GM12873 (cell line): ENCODE measurements around the gene BAG2.

Experiments used
- TF ChIP-seq, protein P1 (sequence below): IDR thresholded peaks from 2 replicates; pipeline ENCODE4 v1.5.1; 2012; ENCODE audit warnings: low read depth, mild to moderate bottlenecking, moderate library complexity, low read length, control low read depth; ENCODE audit not compliant: insufficient read depth; ENCODE audit errors: missing control alignments

BAG2 gene

GRCh38 chr6:57195457-57195856 is 23.3 kb downstream of the BAG2 start:
- TF ChIP-seq, protein P1, sequence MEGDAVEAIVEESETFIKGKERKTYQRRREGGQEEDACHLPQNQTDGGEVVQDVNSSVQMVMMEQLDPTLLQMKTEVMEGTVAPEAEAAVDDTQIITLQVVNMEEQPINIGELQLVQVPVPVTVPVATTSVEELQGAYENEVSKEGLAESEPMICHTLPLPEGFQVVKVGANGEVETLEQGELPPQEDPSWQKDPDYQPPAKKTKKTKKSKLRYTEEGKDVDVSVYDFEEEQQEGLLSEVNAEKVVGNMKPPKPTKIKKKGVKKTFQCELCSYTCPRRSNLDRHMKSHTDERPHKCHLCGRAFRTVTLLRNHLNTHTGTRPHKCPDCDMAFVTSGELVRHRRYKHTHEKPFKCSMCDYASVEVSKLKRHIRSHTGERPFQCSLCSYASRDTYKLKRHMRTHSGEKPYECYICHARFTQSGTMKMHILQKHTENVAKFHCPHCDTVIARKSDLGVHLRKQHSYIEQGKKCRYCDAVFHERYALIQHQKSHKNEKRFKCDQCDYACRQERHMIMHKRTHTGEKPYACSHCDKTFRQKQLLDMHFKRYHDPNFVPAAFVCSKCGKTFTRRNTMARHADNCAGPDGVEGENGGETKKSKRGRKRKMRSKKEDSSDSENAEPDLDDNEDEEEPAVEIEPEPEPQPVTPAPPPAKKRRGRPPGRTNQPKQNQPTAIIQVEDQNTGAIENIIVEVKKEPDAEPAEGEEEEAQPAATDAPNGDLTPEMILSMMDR, result no peak

GRCh38 chr6:57198926-57199636 is 27.0 kb downstream of the BAG2 start:
- TF ChIP-seq, protein P1, result no peak

DNA sequence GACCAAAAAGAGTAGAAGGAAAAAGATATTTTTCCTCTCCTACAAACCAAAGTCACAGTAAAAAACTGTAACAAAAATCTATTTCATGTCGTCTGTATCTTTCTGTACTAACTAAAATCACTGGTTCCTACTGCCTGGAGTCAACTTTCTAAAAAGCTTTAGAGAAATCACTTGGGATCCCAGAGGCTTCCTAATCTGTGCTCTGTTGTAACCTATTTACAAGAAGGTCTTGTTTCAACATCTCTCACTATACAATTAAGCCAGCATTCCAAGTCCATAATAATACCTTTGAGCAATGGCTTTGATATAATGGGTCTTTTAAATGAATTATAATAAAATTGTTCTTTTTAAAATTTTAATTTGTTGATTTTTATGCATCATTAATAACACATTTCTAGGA is 29.6 kb downstream of the BAG2 start:
- TF ChIP-seq, protein P1, result no peak

GRCh38 chr6:57205550-57206328 is 33.6 kb downstream of the BAG2 start:
- TF ChIP-seq, protein P1, result no peak

DNA sequence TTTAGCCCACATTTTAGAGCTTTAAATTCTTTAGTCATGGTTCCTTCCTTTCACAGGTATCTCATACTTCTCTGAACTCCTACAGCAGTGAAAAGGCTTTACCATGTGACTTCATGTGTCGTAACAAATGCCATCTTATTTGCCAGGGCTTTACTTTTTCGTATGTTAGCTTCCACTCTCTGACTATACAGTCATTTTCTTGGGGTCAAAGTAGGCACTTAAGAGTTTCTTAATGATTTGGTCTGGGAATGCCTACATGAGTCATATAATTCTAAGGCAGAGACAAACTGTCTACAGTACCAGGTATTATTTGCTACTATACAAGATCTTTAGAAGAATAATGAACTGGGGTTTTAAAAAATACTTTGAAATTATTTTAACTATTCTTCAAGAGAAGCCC is 35.0 kb downstream of the BAG2 start:
- TF ChIP-seq, protein P1, result no peak

GRCh38 chr6:57207872-57208271 is 35.7 kb downstream of the BAG2 start:
- TF ChIP-seq, protein P1, result no peak

- TF ChIP-seq, protein P1, result no peak
Measured at GRCh38 chr6:57209030-57209429, 36.9 kb downstream of the BAG2 start.
